Astrocyte of the cerebellum (primary cell): ENCODE data around the gene SLC25A33.
"Not testable (repeated sequence)": the region's sequence is repeated elsewhere in the genome, so short reads cannot be mapped to it uniquely, and the experiment has no call there.

Source experiments
- DNase-seq: peaks from one replicate; pipeline ENCODE4 v3.0.0-alpha.2; 2011; ENCODE audit warnings: low read depth
- H3K4me3 ChIP-seq: 2 replicates; pipeline ENCODE4 v1.5.1; 2011; ENCODE audit warnings: mild to moderate bottlenecking, low read depth, low read length, moderate library complexity
- in situ Hi-C: cut with HindIII; loops from 2 replicates; pipeline ENCODE4 v1.10.0; 2017; ENCODE audit warnings: low sequenced_read_pairs
- TF ChIP-seq, protein P1 (sequence below): IDR thresholded peaks from 2 replicates; pipeline ENCODE4 v1.5.1; 2012; ENCODE audit warnings: low read length, low read depth, moderate library complexity, mild to moderate bottlenecking; ENCODE audit errors: missing control alignments

SLC25A33 gene

DNA sequence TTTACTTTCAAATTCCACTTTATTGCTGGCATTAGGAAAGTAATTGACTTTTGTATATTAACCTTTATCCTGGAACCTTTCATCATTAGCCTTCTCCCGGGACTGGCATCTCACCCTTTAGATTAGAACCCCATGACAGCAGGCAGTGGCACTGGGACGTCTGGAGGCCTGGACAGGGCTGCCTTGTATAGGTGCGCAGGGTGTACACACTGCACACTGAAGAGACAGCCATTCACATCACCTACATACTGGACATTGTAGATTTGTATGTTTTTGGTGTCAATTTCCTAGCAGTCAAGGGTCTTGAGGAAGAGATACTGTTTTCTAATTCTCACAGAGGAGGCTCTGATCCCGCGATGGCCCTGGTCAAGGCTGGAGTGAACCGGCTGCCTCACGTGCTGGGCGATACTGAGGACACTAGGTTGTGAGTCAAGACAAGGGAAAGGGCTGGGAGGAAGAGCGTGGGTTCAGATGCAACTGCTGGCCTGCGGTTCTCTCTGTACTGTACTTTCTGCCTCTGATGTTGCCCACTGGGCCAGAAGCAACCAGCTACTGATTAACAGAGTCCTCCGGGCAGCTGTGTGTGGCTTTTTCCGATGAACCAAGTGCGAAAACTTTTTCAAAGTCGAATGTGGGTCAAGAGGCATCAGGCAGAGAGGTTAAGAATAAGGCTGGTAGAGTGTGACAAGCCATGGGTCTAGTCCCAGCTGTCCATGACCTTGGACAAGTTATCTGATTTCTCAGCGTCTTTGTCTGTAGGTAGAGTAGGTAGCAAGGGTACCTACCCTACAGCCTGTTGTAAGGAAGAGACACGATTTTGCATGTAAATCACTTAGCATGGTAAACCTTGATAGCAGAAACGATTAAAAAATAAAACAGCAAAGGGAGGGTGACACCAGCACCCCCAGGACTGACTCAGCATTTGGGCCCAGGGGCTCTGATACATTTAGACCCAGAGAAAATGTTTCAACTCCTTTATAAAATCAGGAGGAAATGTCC lies 38.2 kb upstream of the SLC25A33 start:
- no peak for DNase-seq
- TF ChIP-seq, protein P1, sequence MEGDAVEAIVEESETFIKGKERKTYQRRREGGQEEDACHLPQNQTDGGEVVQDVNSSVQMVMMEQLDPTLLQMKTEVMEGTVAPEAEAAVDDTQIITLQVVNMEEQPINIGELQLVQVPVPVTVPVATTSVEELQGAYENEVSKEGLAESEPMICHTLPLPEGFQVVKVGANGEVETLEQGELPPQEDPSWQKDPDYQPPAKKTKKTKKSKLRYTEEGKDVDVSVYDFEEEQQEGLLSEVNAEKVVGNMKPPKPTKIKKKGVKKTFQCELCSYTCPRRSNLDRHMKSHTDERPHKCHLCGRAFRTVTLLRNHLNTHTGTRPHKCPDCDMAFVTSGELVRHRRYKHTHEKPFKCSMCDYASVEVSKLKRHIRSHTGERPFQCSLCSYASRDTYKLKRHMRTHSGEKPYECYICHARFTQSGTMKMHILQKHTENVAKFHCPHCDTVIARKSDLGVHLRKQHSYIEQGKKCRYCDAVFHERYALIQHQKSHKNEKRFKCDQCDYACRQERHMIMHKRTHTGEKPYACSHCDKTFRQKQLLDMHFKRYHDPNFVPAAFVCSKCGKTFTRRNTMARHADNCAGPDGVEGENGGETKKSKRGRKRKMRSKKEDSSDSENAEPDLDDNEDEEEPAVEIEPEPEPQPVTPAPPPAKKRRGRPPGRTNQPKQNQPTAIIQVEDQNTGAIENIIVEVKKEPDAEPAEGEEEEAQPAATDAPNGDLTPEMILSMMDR = no peak
- no peak overlapping the region for H3K4me3 ChIP-seq
- in situ Hi-C loops = no loop called here

DNA sequence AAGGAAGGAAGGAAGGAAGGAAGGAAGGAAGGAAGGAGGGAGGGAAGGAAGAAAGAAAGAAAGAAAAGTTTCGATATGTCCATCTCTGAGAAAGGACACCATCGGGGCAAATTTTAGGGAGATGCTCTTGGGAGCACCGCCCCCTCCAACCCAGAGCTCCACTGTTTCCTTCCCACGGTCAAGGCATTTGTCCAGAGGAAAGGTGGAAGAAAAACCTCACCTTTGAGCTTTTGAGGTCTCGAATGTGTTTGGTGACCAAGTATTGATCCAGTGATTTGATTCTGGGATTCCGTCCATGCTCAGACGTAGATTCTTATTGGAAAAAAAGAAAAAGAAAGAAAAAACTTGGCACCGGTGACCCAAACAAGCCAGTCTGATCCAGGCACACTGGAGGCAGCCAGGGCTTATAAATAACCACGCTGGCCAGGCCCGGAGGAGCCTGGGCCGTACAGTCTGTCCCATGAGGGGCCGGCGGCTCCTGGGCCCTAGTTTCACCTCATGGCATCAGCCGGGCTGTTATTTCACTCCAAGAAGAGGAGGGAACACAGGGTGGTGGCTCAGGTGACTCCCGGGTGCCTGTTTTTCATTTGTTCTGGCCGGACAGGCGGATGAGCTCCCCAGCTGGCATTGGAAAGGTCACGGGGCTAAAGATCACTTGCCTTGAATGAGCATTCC lies 36.1 kb upstream of the SLC25A33 start:
- no peak overlapping the region for H3K4me3 ChIP-seq
- in situ Hi-C loops = no loop called here
- DNase-seq = no peak
- TF ChIP-seq, protein P1 = no peak

DNA sequence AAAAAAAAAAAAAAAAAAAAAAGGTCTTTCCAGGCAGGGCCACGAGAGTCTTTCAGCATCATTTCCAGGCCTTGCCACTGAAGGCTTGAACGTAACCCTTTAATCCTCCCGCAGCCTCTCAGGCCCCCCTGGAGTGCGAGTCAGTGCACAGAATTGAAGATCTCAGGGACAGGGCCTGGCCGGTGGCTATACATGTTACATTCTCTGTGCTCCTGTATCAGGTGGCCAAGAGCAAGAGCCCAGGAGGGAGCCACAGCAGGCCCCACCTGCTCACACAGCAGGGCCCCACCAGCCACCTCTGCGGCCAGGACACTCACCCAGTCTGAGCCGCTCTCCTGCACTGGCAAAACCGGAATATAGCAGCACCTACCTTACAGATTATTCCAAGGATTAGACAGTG lies 34.1 kb upstream of the SLC25A33 start:
- no peak for DNase-seq

DNA sequence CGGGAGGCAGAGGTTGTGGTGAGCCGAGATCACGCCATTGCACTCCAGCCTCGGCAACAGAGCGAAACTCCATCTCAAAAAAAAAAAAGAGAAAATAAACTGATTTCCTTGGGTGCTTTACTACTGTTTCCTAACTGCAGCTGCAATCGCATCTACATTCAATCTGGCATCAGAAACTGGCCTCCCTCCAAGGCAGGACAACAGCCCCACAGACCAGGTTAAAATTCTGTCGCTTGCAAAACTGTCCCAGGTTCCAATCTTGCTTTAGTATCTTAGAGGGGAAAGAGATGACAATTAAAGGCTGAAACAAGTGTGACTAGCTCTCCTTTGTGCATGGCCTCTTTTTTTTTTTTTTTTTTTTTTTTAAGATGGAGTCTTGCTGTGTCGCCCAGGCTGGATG lies 32.4 kb upstream of the SLC25A33 start:
- TF ChIP-seq, protein P1 = no peak
- in situ Hi-C loops = no loop called here
- H3K4me3 ChIP-seq = no peak overlapping the region
- no peak for DNase-seq

More for the DNA sequence above, 34.1 kb upstream of the SLC25A33 start:
- in situ Hi-C loops = no loop called here
- TF ChIP-seq, protein P1 = no peak
- H3K4me3 ChIP-seq = no peak overlapping the region

DNA sequence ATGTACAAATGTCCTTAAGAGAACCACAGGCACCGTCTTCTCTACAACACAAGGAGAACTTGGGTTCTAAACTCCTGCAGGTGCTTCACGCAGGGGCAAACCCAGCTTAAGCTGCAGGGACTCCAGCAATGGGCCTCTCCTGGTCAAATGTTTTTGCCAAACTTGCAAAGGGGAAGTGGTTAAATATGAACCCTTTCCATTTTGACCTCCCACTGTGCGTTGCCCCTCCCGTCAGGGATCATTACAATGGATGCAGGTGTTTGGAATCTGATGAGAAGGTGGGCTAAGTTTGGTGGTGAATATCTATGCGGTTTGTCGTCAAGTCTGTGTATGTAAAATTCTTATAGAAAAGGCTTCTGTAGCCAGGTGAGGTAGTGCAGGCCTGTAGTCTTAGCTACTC lies 29.1 kb upstream of the SLC25A33 start:
- no peak overlapping the region for H3K4me3 ChIP-seq
- TF ChIP-seq, protein P1 = no peak
- in situ Hi-C loops = no loop called here
- DNase-seq = no peak

DNA sequence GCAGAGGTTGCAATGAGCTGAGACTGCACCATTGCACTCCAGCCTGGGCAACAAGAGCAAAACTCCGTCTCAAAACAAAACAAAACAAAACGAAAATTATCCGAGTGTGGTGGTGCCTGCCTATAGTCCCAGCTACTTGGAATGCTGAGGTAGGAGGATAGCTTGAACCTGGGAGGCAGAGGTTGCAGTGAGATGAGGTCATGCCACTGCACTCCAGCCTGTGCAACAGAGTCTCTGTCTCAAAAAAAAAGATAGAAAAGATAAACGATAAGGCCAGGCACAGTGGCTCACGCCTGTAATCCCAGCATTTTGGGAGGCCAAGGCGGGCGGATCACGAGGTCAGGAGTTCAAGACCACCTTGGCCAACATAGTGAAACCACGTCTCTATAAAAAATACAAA lies 23.7 kb upstream of the SLC25A33 start:
- H3K4me3 ChIP-seq, DNase-seq, in situ Hi-C loops: not testable (repeated sequence)
